ENCODE measurements around the gene SLC7A7. TPM values are rescaled to one million over a fixed set of nuclear protein-coding genes. Genes with fewer than 3 reads are reported as not detected.

SLC7A7 gene
- total and polyA plus RNA-seq, 2 of the 13 experiments (the other 11 are each of a cell fraction or from before 2014, with no cell fraction given) = 0.13 to 0.63 TPM

GRCh38 chr14:22836301-22837113 is 21.3 kb upstream of the SLC7A7 start, which contains the start of gene MMP14 (continued):
- no peak for TF ChIP-seq ZNF784 (CRISPR knock-in tag; IDR thresholded peaks at IDR 0.05; ENCODE audit: borderline replicate concordance)
- no peak for TF ChIP-seq PHF5A (CRISPR knock-in tag; IDR thresholded peaks at IDR 0.05; ENCODE audit: low read depth, unreplicated experiment)
- 0 out of 2 replicates have a peak, but pooled peaks have one; percentile 13 for TF ChIP-seq SP5 (CRISPR knock-in tag; IDR thresholded peaks at IDR 0.05; ENCODE audit: borderline replicate concordance, low read depth)
- peak; percentile 40; the same call in 1 of the 2 replicates for TF ChIP-seq DNMT1 (CRISPR knock-in tag; IDR thresholded peaks at IDR 0.05)
- no peak for TF ChIP-seq E2F5 (CRISPR knock-in tag; conservative IDR thresholded peaks at IDR 0.05)
- TF ChIP-seq ATF1 (CRISPR knock-in tag; IDR thresholded peaks at IDR 0.05) = no peak
- 0 out of 2 replicates have a peak, but pooled peaks have one; percentile 11 for TF ChIP-seq MAFF (IDR thresholded peaks at IDR 0.05; ENCODE audit: low read depth, low read length)
- TF ChIP-seq ZNF770 (CRISPR knock-in tag; IDR thresholded peaks at IDR 0.05) = no peak
- no peak for TF ChIP-seq ZNF576 (CRISPR knock-in tag; IDR thresholded peaks at IDR 0.05)
- TF ChIP-seq MAFG (CRISPR knock-in tag; IDR thresholded peaks at IDR 0.05) = peak; percentile 68; the same call in 1 of the 2 replicates
- no peak for TF ChIP-seq GTF3A (CRISPR knock-in tag; conservative IDR thresholded peaks at IDR 0.05)
- no peak for TF ChIP-seq SOX6 (IDR thresholded peaks at IDR 0.05)
- no peak for TF ChIP-seq SOX6 (CRISPR knock-in tag; IDR thresholded peaks at IDR 0.05)
- 0 out of 4 replicates have a peak, but pooled peaks of 1 of the 2 experiments have one; percentile 8 for TF ChIP-seq POLR2A (IDR thresholded peaks at IDR 0.05; ENCODE audit: insufficient read depth in 1 of 2, low read depth in 2 of 2, low read length in 2 of 2)
- peak; percentile 37 for TF ChIP-seq POLR2G (IDR thresholded peaks at IDR 0.05; ENCODE audit: low read depth, low read length)
- no peak for TF ChIP-seq ZNF337 (CRISPR knock-in tag; IDR thresholded peaks at IDR 0.05; ENCODE audit: borderline replicate concordance, low read depth)
- 0 out of 2 replicates have a peak, but pooled peaks have one; percentile 16 for TF ChIP-seq GATAD1 (CRISPR knock-in tag; IDR thresholded peaks at IDR 0.05)
- 0 out of 2 replicates have a peak, but pooled peaks have one; percentile 20 for TF ChIP-seq ZBTB4 (CRISPR knock-in tag; IDR thresholded peaks at IDR 0.05; ENCODE audit: borderline replicate concordance)
- TF ChIP-seq ZSCAN31 (CRISPR knock-in tag; IDR thresholded peaks at IDR 0.05; ENCODE audit: low read depth) = no peak
- TF ChIP-seq TBX2 (CRISPR knock-in tag; IDR thresholded peaks at IDR 0.05; ENCODE audit: borderline replicate concordance) = no peak; the same call in 1 of the 2 replicates
- TF ChIP-seq HDAC6 (IDR thresholded peaks at IDR 0.05; ENCODE audit: low read depth, low read length) = no peak
- no peak for TF ChIP-seq DR1 (CRISPR knock-in tag; IDR thresholded peaks at IDR 0.05)
- no peak for TF ChIP-seq FOXP1 (IDR thresholded peaks at IDR 0.05)
- TF ChIP-seq FOXP1 (CRISPR knock-in tag; IDR thresholded peaks at IDR 0.05) = no peak

All from HepG2 (cell line).